Skeletal muscle satellite cell (primary cell): ENCODE data around the gene ALOXE3. TPM values are rescaled to one million over a fixed set of nuclear protein-coding genes. Genes with fewer than 3 reads are reported as not detected.

ENCODE experiments used
- small RNA-seq: library from RNA; depleted of rRNA; stranded (forward); fragments of <200 nt; gene quantifications from one replicate; pipeline ENCODE3, GENCODE V24; 2012

Gene ALOXE3

Small RNA genes lying within 50 kb of the gene (small RNA-seq; reads per million reads assigned to genes)
- not detected for gene MIR4314
